Measurements from ENCODE around the gene ERCC2. TPM values are rescaled to one million over a fixed set of nuclear protein-coding genes. Genes with fewer than 3 reads are reported as not detected.

The ERCC2 gene
- total RNA-seq, 1 donor from 2014 or later, result 11.4 TPM

- Histone ChIP-seq H3K27ac (replicated peaks) (no peak overlapping the region), H3K9me3 (replicated peaks) (no peaks in the 10 kb centered on the region), H3K27me3 (ENCODE audit: low read depth) (peaks cover 39% of the 10 kb centered on the region), H3K4me1 (no peaks in the 10 kb centered on the region), H3K36me3 (peaks cover 20% of the 10 kb centered on the region), H3K4me3 (no peak overlapping the region)
- intact Hi-C loops (cut with micrococcal nuclease), result no loop called here
- TF ChIP-seq, protein P1, sequence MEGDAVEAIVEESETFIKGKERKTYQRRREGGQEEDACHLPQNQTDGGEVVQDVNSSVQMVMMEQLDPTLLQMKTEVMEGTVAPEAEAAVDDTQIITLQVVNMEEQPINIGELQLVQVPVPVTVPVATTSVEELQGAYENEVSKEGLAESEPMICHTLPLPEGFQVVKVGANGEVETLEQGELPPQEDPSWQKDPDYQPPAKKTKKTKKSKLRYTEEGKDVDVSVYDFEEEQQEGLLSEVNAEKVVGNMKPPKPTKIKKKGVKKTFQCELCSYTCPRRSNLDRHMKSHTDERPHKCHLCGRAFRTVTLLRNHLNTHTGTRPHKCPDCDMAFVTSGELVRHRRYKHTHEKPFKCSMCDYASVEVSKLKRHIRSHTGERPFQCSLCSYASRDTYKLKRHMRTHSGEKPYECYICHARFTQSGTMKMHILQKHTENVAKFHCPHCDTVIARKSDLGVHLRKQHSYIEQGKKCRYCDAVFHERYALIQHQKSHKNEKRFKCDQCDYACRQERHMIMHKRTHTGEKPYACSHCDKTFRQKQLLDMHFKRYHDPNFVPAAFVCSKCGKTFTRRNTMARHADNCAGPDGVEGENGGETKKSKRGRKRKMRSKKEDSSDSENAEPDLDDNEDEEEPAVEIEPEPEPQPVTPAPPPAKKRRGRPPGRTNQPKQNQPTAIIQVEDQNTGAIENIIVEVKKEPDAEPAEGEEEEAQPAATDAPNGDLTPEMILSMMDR (IDR thresholded peaks at IDR 0.05; ENCODE audit: borderline replicate concordance), result no peak
- DNase-seq, result no peak
Observed at GRCh38 chr19:45349126-45349415, 21.3 kb downstream of the ERCC2 start.

DNA sequence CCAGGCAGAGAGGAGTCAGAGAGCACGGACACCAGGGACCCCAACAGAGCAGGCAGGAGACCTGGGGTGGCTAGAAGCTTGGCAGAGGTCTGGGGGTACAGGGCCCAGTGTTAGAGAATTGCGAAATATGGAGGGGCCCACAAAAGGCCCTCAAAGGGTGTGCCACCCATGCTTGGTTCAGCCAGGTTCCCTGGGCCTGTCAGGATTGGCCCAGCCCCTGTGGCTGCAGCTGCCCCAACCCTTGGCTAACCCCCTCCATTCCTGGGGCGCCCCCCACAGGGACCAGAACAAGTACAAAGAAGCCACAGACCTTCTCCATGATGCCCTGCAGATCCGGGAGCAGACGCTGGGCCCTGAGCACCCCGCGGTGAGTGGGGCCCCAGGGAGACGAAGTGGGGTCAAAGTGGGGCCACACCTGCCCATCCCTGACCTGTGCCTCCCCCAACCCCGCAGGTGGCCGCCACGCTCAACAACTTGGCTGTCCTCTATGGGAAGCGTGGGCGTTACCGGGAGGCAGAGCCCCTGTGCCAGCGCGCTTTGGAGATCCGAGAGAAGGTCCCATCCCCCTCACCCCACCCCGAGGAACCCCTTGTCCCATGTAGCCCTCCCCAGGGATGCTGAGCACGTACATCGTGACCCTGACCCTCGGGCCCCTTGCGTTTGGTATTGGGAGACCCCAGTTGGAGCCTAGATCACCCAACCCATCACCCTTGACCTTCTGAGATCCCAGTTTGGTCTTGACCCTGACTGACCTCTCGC lies 21.8 kb downstream of the ERCC2 start:
- no peaks in the 10 kb centered on the region for H3K4me1 ChIP-seq
- peaks cover 15% of the 10 kb centered on the region for H3K36me3 ChIP-seq
- no peak overlapping the region for H3K27ac ChIP-seq (replicated peaks)
- H3K4me3 ChIP-seq, result no peak overlapping the region
- intact Hi-C loops (cut with micrococcal nuclease), result no loop called here
- H3K27me3 ChIP-seq (ENCODE audit: low read depth), result peaks cover 39% of the 10 kb centered on the region
- TF ChIP-seq, protein P1 (IDR thresholded peaks at IDR 0.05; ENCODE audit: borderline replicate concordance), result no peak
- no peak for DNase-seq
- H3K9me3 ChIP-seq (replicated peaks), result no peaks in the 10 kb centered on the region

DNA sequence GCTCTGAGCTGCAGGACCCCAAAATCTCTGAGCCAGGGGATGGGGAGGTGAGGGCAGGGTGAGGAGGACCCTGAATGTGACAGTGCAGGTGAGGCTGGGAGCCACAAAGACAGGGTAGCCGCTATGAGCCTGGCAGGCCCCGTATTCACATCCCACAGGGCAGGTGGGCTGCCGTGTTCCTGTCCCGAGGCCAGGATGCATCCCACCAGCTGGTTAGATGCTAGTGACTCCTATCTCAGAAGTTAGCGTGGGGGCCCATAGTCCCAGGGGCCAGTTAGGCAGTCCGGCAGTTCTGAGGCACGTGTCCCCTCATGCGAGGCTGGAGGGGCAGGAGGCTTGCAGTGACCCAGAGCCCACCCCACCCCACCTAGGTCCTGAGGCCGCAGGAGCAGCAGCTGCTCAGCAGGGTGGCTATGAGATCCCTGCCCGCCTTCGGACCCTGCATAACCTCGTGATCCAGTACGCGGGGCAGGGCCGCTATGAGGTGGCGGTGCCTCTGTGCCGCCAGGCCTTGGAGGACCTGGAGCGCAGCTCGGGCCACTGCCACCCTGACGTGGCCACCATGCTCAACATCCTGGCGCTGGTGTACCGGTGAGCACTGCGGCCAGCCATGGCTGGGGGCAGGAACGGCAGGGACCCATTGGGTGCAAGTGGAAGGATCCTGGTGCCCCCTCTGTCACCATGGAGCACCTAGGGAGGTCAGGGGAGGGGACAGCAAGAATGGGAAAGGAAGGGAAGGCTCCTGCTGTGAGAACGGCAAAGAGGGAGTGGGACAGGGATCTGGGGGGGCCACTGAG lies 22.6 kb downstream of the ERCC2 start:
- H3K4me1 ChIP-seq, result no peaks in the 10 kb centered on the region
- H3K4me3 ChIP-seq, result no peak overlapping the region
- no peak overlapping the region for H3K27ac ChIP-seq (replicated peaks)
- peaks cover 43% of the 10 kb centered on the region for H3K27me3 ChIP-seq (ENCODE audit: low read depth)
- H3K9me3 ChIP-seq (replicated peaks), result no peaks in the 10 kb centered on the region
- peaks cover 8% of the 10 kb centered on the region for H3K36me3 ChIP-seq
- DNase-seq, result no peak
- TF ChIP-seq, protein P1 (IDR thresholded peaks at IDR 0.05; ENCODE audit: borderline replicate concordance), result no peak
- intact Hi-C loops (cut with micrococcal nuclease), result no loop called here

DNA sequence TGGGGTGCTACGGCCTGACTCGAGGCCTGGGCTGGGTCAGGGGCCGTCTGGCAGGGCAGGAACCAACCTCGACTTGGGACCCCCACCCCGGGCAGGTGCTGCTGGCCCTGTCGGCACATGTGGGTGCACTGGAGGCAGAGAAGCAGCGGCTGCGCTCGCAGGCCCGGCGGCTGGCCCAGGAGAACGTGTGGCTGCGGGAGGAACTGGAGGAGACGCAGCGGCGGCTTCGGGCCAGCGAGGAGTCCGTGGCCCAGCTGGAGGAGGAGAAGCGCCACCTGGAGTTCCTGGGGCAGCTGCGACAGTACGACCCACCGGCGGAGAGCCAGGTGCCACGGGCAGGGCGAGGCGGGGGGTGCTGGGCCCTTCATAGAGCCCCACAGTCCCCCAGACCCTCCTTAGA lies 23.9 kb downstream of the ERCC2 start:
- TF ChIP-seq, protein P1 (IDR thresholded peaks at IDR 0.05; ENCODE audit: borderline replicate concordance), result no peak
- Histone ChIP-seq H3K4me3 (no peak overlapping the region), H3K27ac (replicated peaks) (no peak overlapping the region), H3K27me3 (ENCODE audit: low read depth) (peaks cover 45% of the 10 kb centered on the region), H3K9me3 (replicated peaks) (no peaks in the 10 kb centered on the region), H3K36me3 (no peaks in the 10 kb centered on the region), H3K4me1 (no peaks in the 10 kb centered on the region)
- DNase-seq, result no peak
- intact Hi-C loops (cut with micrococcal nuclease), result no loop called here

- TF ChIP-seq, protein P1 (IDR thresholded peaks at IDR 0.05; ENCODE audit: borderline replicate concordance), result no peak
- no peak for DNase-seq
- H3K27me3 ChIP-seq (ENCODE audit: low read depth), result peaks cover 54% of the 10 kb centered on the region
- H3K4me3 ChIP-seq, result no peak overlapping the region
- peaks cover 4% of the 10 kb centered on the region for H3K4me1 ChIP-seq
- H3K9me3 ChIP-seq (replicated peaks), result no peaks in the 10 kb centered on the region
- no peaks in the 10 kb centered on the region for H3K36me3 ChIP-seq
- no peak overlapping the region for H3K27ac ChIP-seq (replicated peaks)
- intact Hi-C loops (cut with micrococcal nuclease), result no loop called here
Observed at GRCh38 chr19:45345506-45345860, 24.9 kb downstream of the ERCC2 start.

Measured in left ventricle myocardium inferior (tissue), 1 donor.